ENCODE results near the gene TRNAU1AP.

GRCh38 chr1:28551381-28551780, 1.5 kb upstream of the TRNAU1AP start:
- TF ChIP-seq CTCF (CRISPR knock-in tag; IDR thresholded peaks at IDR 0.05) (no peak), EEA1 (CRISPR knock-in tag; IDR thresholded peaks at IDR 0.05; ENCODE audit: borderline replicate concordance) (no peak), TAF1 (CRISPR knock-in tag; IDR thresholded peaks at IDR 0.05) (no peak), POLR2A (IDR thresholded peaks at IDR 0.05; ENCODE audit: insufficient read depth in 1 of 2, low read depth in 2 of 2, low read length in 2 of 2) (no peak), XRCC5 (optimal IDR thresholded peaks at IDR 0.05; ENCODE audit: low read length) (no peak)
